ENCODE measurements around the gene CCT6A.
"Not testable (repeated sequence)": the region's sequence is repeated elsewhere in the genome, so short reads cannot be mapped to it uniquely, and the experiment has no call there.

Gene CCT6A

GRCh38 chr7:56098187-56099008 is 46.8 kb downstream of the CCT6A start:
- in situ Hi-C loops (cut with MboI; ENCODE audit: low sequenced_read_pairs): not testable (repeated sequence)

GRCh38 chr7:56099653-56100052 is 48.1 kb downstream of the CCT6A start:
- in situ Hi-C loops (cut with MboI; ENCODE audit: low sequenced_read_pairs): no loop called here

DNA sequence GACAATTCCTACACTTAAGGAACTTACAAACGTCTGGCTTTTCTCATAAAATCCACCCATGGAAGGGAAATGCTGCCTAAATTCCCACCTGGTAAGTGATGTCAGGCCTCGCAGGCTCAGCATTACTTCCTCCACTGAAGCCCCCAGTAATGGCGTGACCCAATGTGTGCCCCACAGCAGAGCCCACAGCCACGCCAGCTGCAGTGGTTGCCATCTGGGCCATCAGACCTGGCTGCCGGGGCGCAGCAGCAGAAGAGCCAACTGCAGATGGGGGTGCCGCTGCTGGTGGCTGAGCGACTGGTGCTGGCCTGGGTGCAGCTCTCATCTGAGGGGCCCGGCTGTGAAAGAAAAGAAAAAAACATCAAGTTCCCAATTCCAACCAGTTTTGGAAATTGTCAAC is 52.6 kb downstream of the CCT6A start:
- in situ Hi-C loops (cut with MboI; ENCODE audit: low sequenced_read_pairs): not testable (repeated sequence)

GRCh38 chr7:56105508-56105907 is 53.9 kb downstream of the CCT6A start:
- in situ Hi-C loops (cut with MboI; ENCODE audit: low sequenced_read_pairs): no loop called here

GRCh38 chr7:56106108-56107073 is 54.8 kb downstream of the CCT6A start, which contains the start of gene CHCHD2:
TSS of gene CHCHD2 (minus strand) at chr7:56106476. CDS start at chr7:56106413, 63 bp downstream.
- in situ Hi-C loops (cut with MboI; ENCODE audit: low sequenced_read_pairs): no loop called here

- in situ Hi-C loops (cut with MboI; ENCODE audit: low sequenced_read_pairs): no loop called here
Measured at GRCh38 chr7:56107954-56108258, 56.3 kb downstream of the CCT6A start.

DNA sequence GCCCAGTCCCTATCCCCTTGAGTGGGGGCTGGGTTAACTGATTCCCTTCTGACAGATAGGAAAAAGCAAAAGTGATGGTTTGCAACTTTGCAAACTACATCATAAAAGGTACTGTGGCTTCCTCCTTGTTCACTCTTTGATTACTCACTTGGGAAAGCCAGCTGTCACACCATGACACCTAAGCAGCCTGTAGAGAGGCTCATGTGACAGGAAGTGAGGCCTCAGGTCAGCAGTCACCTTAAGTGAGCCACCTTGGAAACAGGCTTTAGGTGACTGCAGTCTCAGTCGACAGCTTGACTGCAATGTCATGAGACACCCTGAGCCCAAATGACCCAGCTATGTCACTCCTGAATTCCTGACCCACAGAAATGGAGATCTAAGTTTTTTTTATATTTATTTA is 59.0 kb downstream of the CCT6A start:
- in situ Hi-C loops (cut with MboI; ENCODE audit: low sequenced_read_pairs): no loop called here

GRCh38 chr7:56112244-56112643 is 60.7 kb downstream of the CCT6A start:
- in situ Hi-C loops (cut with MboI; ENCODE audit: low sequenced_read_pairs): not testable (repeated sequence)
